Keratinocyte (primary cell): ENCODE data around the gene CXCL5. TPM values are rescaled to one million over a fixed set of nuclear protein-coding genes. Genes with fewer than 3 reads are reported as not detected.
A peak's percentile ranks its signal among the peaks of the same experiment; 100 is the strongest.

Experiments used
- DNase-seq: peaks from one replicate; pipeline ENCODE4 v3.0.0-alpha.2; 2011; ENCODE audit warnings: low read depth, missing footprints, low spot score
- FAIRE-seq: peaks from 2 replicates; lab custom pipeline; 2011; peaks lifted over from hg19 to GRCh38; lab: Jason Lieb, UNC
- H2AFZ ChIP-seq: 2 replicates; pipeline ENCODE4 v1.6.0; 2012; ENCODE audit warnings: low read length, control low read depth, inconsistent platforms; ENCODE audit not compliant: control insufficient read depth
- H3K27ac ChIP-seq: 2 replicates; pipeline ENCODE4 v1.5.1; 2011; ENCODE audit warnings: low read length; ENCODE audit not compliant: control insufficient read depth, insufficient read depth
- H3K27me3 ChIP-seq: 3 replicates; pipeline ENCODE4 v1.6.0; 2011; ENCODE audit warnings: low read length; ENCODE audit not compliant: control insufficient read depth, insufficient read depth; ENCODE audit errors: extremely low read depth
- H3K36me3 ChIP-seq, 2 experiments: 2 replicates in 1 of 2; 3 replicates in 1 of 2; pipeline ENCODE4 v1.5.1; 2011; ENCODE audit warnings: low read length in 2 of 2, mild to moderate bottlenecking in 1 of 2; ENCODE audit not compliant: control insufficient read depth in 2 of 2, insufficient read depth in 2 of 2; ENCODE audit errors: extremely low read depth in 1 of 2
- H3K4me1 ChIP-seq: 3 replicates; pipeline ENCODE4 v1.5.1; 2011; ENCODE audit warnings: low read length; ENCODE audit not compliant: control insufficient read depth, insufficient read depth; ENCODE audit errors: extremely low read depth
- H3K4me2 ChIP-seq: 3 replicates; pipeline ENCODE4 v1.6.0; 2011; ENCODE audit warnings: low read depth, low read length; ENCODE audit not compliant: control insufficient read depth, insufficient read depth; ENCODE audit errors: extremely low read depth
- H3K4me3 ChIP-seq, 3 experiments: fragments of 200-600 bp in 1 of 3; sonication (generic) in 1 of 3; 2 replicates in 2 of 3; 3 replicates in 1 of 3; pipeline ENCODE4 v1.5.1; 2011 to 2016; ENCODE audit warnings: low read length in 3 of 3, mild to moderate bottlenecking in 3 of 3, control low read depth in 2 of 3, inconsistent platforms in 1 of 3, low read depth in 1 of 3, mixed read lengths in 1 of 3, mixed run types in 1 of 3, moderate library complexity in 1 of 3; ENCODE audit not compliant: control insufficient read depth in 2 of 3, insufficient read depth in 2 of 3; ENCODE audit errors: extremely low read depth in 1 of 3
- H3K79me2 ChIP-seq: 2 replicates; pipeline ENCODE4 v1.6.0; 2012; ENCODE audit warnings: low read length; ENCODE audit not compliant: control insufficient read depth, insufficient read depth
- H3K9ac ChIP-seq: 3 replicates; pipeline ENCODE4 v1.6.0; 2011; ENCODE audit warnings: low read length; ENCODE audit not compliant: control insufficient read depth, insufficient read depth; ENCODE audit errors: extremely low read depth
- H3K9me1 ChIP-seq: 3 replicates; pipeline ENCODE4 v1.6.0; 2011; ENCODE audit warnings: low read length; ENCODE audit not compliant: control insufficient read depth, insufficient read depth; ENCODE audit errors: extremely low read depth
- H3K9me3 ChIP-seq: 2 replicates; pipeline ENCODE4 v1.5.1; 2012; ENCODE audit warnings: low read depth, low read length; ENCODE audit not compliant: control insufficient read depth
- H4K20me1 ChIP-seq: 3 replicates; pipeline ENCODE4 v1.6.0; 2011; ENCODE audit warnings: low read length; ENCODE audit not compliant: control insufficient read depth, insufficient read depth; ENCODE audit errors: extremely low read depth
- CTCF ChIP-seq, 3 experiments: IDR thresholded peaks in 1 of 3; conservative IDR thresholded peaks in 1 of 3; optimal IDR thresholded peaks in 1 of 3; 2 replicates in 2 of 3; 3 replicates in 1 of 3; pipeline versions ENCODE3 to v1.5.1; 2011; ENCODE audit warnings: low read length in 3 of 3, mild to moderate bottlenecking in 3 of 3, moderate library complexity in 2 of 3, control low read depth in 1 of 3, inconsistent platforms in 1 of 3; ENCODE audit not compliant: insufficient read depth in 2 of 3; ENCODE audit errors: extremely low read depth in 1 of 3
- EZH2 ChIP-seq: IDR thresholded peaks from one replicate; pipeline ENCODE4 v1.6.1; 2012; ENCODE audit warnings: inconsistent platforms, mild to moderate bottlenecking, low read length, moderate library complexity
- dilution Hi-C: fragments of 300-500 bp; cut with MboI; formaldehyde crosslinking; loops from one replicate; pipeline ENCODE4 v1.7.0; 2020; ENCODE audit warnings: low sequenced_read_pairs; ENCODE audit not compliant: extremely low pct_ligation_motif_present
- polyA plus RNA-seq, 5 experiments: library from polyadenylated mRNA; depleted of rRNA in 3 of 5; stranded (reverse) in 3 of 5; stranded (forward) in 1 of 5; unstranded in 1 of 5; fragments of >200 nt; gene quantifications; 1 replicate in 1 of 5; 2 replicates in 3 of 5; 3 replicates in 1 of 5; pipeline versions ENCODE4 v1.2.1 to v1.2.3, GENCODE V29; 2011 to 2012; ENCODE audit warnings: missing spikeins in 2 of 5, low read depth in 1 of 5, low replicate concordance in 1 of 5

The CXCL5 gene
- polyA plus RNA-seq, 1 donor (not counting 4 experiments of a cell fraction or from before 2014, with no cell fraction given), result 0.76 TPM

GRCh38 chr4:74045772-74046171 lies 47.3 kb upstream of the CXCL5 start:
- Histone ChIP-seq H4K20me1 (no peaks in the 10 kb centered on the region), H3K9ac (no peak overlapping the region), H3K27ac (no peak overlapping the region), H3K9me3 (no peaks in the 10 kb centered on the region), H3K9me1 (no peaks in the 10 kb centered on the region), H3K79me2 (no peaks in the 10 kb centered on the region), H3K4me2 (no peak overlapping the region), H3K27me3 (no peaks in the 10 kb centered on the region), H3K36me3 (no peaks in the 10 kb centered on the region), H2AFZ (no peak overlapping the region), H3K4me3 (no peak overlapping the region), H3K4me1 (peaks cover 9% of the 10 kb centered on the region)
- DNase-seq (no peak), FAIRE-seq (no peak)
- TF ChIP-seq CTCF (optimal IDR thresholded peaks at IDR 0.05 in 1 of 3, IDR thresholded peaks at IDR 0.05 in 1 of 3, conservative IDR thresholded peaks at IDR 0.05 in 1 of 3; ENCODE audit: extremely low read depth in 1 of 3, insufficient read depth in 2 of 3, low read length in 3 of 3) (no peak), EZH2 (no peak)
- dilution Hi-C loops, result no loop called here

- Histone ChIP-seq H3K9me3 (no peaks in the 10 kb centered on the region), H2AFZ (no peak overlapping the region), H3K4me2 (peak overlapping the region; percentile 23)
These were observed 46.8 kb upstream of the CXCL5 start for GRCh38 chr4:74045247-74045646.

More at GRCh38 chr4:74045247-74045646, 46.8 kb upstream of the CXCL5 start:
- Histone ChIP-seq H3K27ac (peak overlapping the region; percentile 18), H3K4me3 (no peak overlapping the region), H3K36me3 (no peaks in the 10 kb centered on the region), H3K4me1 (peaks cover 9% of the 10 kb centered on the region), H3K9ac (no peak overlapping the region), H4K20me1 (no peaks in the 10 kb centered on the region), H3K79me2 (no peaks in the 10 kb centered on the region), H3K27me3 (no peaks in the 10 kb centered on the region), H3K9me1 (no peaks in the 10 kb centered on the region)
- DNase-seq (no peak), FAIRE-seq (no peak)
- TF ChIP-seq CTCF (optimal IDR thresholded peaks at IDR 0.05 in 1 of 3, IDR thresholded peaks at IDR 0.05 in 1 of 3, conservative IDR thresholded peaks at IDR 0.05 in 1 of 3; ENCODE audit: extremely low read depth in 1 of 3, insufficient read depth in 2 of 3, low read length in 3 of 3) (no peak), EZH2 (no peak)
- dilution Hi-C loops, result no loop called here
